Karpas-422 (cell line): Measurements from ENCODE around the gene CMKLR1. TPM values are rescaled to one million over a fixed set of nuclear protein-coding genes. Genes with fewer than 3 reads are reported as not detected.

ENCODE experiments used
- DNase-seq: peaks from one replicate; pipeline ENCODE4 v3.0.0-alpha.2; 2015
- H2AFZ ChIP-seq: fragments of 200-600 bp; sonication (generic); 2 replicates; pipeline ENCODE4 v1.6.1; 2014; ENCODE audit warnings: antibody characterized with exemption, low read length, mixed read lengths
- H3K27ac ChIP-seq: fragments of 200-600 bp; sonication (generic); 2 replicates; pipeline ENCODE4 v1.5.1; 2014; ENCODE audit warnings: mild to moderate bottlenecking, low read length, moderate library complexity
- H3K27me3 ChIP-seq: fragments of 200-600 bp; sonication (generic); 2 replicates; pipeline ENCODE4 v1.6.1; 2014; ENCODE audit warnings: low read length, mixed read lengths
- H3K36me3 ChIP-seq: fragments of 200-600 bp; sonication (generic); 2 replicates; pipeline ENCODE4 v1.6.1; 2014; ENCODE audit warnings: low read length, mixed read lengths; ENCODE audit not compliant: insufficient read depth
- H3K4me1 ChIP-seq: fragments of 200-600 bp; sonication (generic); 2 replicates; pipeline ENCODE4 v1.6.1; 2014; ENCODE audit warnings: mild to moderate bottlenecking, low read length, mixed read lengths
- H3K4me2 ChIP-seq: fragments of 200-600 bp; sonication (generic); 2 replicates; pipeline ENCODE4 v1.6.1; 2014; ENCODE audit warnings: low read length, low read depth, mild to moderate bottlenecking; ENCODE audit not compliant: poor library complexity, severe bottlenecking
- H3K4me3 ChIP-seq: fragments of 200-600 bp; sonication (generic); 2 replicates; pipeline ENCODE4 v1.5.1; 2014; ENCODE audit warnings: mild to moderate bottlenecking, antibody characterized with exemption, low read length, mixed read lengths
- H3K79me2 ChIP-seq: fragments of 200-600 bp; sonication (generic); 2 replicates; pipeline ENCODE4 v1.6.1; 2014; ENCODE audit warnings: mild to moderate bottlenecking, low read length, mixed read lengths
- H3K9ac ChIP-seq: fragments of 200-600 bp; sonication (generic); 2 replicates; pipeline ENCODE4 v1.6.0; 2014; ENCODE audit warnings: low read length
- H3K9me2 ChIP-seq: fragments of 200-600 bp; sonication (generic), shearing (Covaris generic); replicated peaks from 2 replicates; pipeline ENCODE4 v1.6.0; 2014; ENCODE audit warnings: mild to moderate bottlenecking, low read length, moderate library complexity; ENCODE audit not compliant: insufficient read depth
- H3K9me3 ChIP-seq: fragments of 300-700, 200-600 bp; sonication (generic); 2 replicates; pipeline ENCODE4 v1.6.1; 2014; ENCODE audit warnings: low read length, mixed read lengths
- H4K20me1 ChIP-seq: fragments of 200-600 bp; sonication (generic); 2 replicates; pipeline ENCODE4 v1.6.1; 2014; ENCODE audit warnings: mild to moderate bottlenecking, antibody characterized with exemption, low read length, low read depth; ENCODE audit not compliant: insufficient read depth
- total RNA-seq: library from RNA; depleted of rRNA; stranded (reverse); fragments of >200 nt; shearing (Covaris generic); gene quantifications from 2 replicates; pipeline ENCODE4 v1.2.3, GENCODE V29; 2014; ENCODE audit warnings: low replicate concordance

The CMKLR1 gene
- total RNA-seq, 1 experiment from 2014 or later, result not detected

GRCh38 chr12:108377260-108377659, 38.1 kb upstream of the CMKLR1 start:
- no peak for DNase-seq
- Histone ChIP-seq H3K4me3 (no peak overlapping the region), H3K9me3 (0 out of 2 replicates have a peak, but pooled peaks cover 6% of the 10 kb centered on the region), H4K20me1 (no peaks in the 10 kb centered on the region), H3K4me2 (no peak overlapping the region), H3K79me2 (no peaks in the 10 kb centered on the region), H3K27me3 (no peaks in the 10 kb centered on the region), H2AFZ (no peak overlapping the region), H3K4me1 (no peaks in the 10 kb centered on the region), H3K36me3 (no peaks in the 10 kb centered on the region), H3K27ac (no peak overlapping the region), H3K9me2 (no peaks in the 10 kb centered on the region), H3K9ac (no peak overlapping the region)

GRCh38 chr12:108375986-108376663, 37.0 kb upstream of the CMKLR1 start:
- H3K36me3 ChIP-seq, result no peaks in the 10 kb centered on the region
- H3K27me3 ChIP-seq, result no peaks in the 10 kb centered on the region
- no peak overlapping the region for H3K4me2 ChIP-seq
- H3K4me1 ChIP-seq, result no peaks in the 10 kb centered on the region
- no peak overlapping the region for H2AFZ ChIP-seq
- H3K4me3 ChIP-seq, result no peak overlapping the region
- H3K79me2 ChIP-seq, result no peaks in the 10 kb centered on the region
- H3K9ac ChIP-seq, result no peak overlapping the region
- no peaks in the 10 kb centered on the region for H3K9me2 ChIP-seq
- no peak overlapping the region for H3K27ac ChIP-seq
- H4K20me1 ChIP-seq, result no peaks in the 10 kb centered on the region
- H3K9me3 ChIP-seq, result 0 out of 2 replicates have a peak, but pooled peaks cover 6% of the 10 kb centered on the region
- no peak for DNase-seq

DNA sequence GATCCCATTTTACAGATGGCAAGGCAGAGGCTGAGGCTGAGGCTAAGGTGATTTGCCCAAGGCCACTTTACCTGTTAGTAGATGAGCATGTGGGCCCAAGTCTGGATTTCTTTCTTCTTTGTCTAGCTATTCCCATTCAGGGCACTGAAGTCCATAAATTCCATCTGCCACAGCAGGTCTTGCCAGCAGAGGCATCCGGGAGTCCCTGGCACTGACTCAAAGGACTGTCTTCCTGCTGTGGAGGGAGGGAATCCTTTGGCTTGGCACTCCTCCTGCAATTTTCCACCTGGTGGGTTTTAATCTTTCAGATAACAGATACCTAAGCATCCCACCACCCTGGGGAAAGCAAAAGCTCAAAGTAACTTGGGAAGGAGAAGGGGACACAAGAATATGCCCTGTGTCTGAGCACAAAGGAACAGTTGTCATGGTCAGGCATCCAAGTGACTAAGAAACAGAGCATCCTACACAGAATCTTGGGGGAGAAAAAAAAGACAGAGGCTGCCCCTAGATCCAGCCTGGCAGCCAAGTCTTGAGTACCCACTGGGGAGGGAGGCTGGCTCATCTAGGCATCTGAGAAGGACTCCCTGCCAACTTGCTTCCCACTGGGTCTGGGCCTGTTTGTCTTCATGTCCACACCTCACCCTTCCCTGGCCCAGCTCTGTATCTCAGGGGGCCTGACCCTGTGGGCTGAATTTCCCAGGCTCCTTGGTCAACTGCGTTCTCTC, 35.6 kb upstream of the CMKLR1 start:
- Histone ChIP-seq H3K79me2 (no peaks in the 10 kb centered on the region), H3K27ac (no peak overlapping the region), H3K27me3 (no peaks in the 10 kb centered on the region), H3K9me2 (no peaks in the 10 kb centered on the region), H2AFZ (no peak overlapping the region), H3K4me3 (no peak overlapping the region), H3K4me1 (no peaks in the 10 kb centered on the region), H3K9ac (no peak overlapping the region), H3K4me2 (no peak overlapping the region), H3K36me3 (no peaks in the 10 kb centered on the region), H4K20me1 (no peaks in the 10 kb centered on the region), H3K9me3 (0 out of 2 replicates have a peak, but pooled peaks cover 6% of the 10 kb centered on the region)
- DNase-seq, result no peak

DNA sequence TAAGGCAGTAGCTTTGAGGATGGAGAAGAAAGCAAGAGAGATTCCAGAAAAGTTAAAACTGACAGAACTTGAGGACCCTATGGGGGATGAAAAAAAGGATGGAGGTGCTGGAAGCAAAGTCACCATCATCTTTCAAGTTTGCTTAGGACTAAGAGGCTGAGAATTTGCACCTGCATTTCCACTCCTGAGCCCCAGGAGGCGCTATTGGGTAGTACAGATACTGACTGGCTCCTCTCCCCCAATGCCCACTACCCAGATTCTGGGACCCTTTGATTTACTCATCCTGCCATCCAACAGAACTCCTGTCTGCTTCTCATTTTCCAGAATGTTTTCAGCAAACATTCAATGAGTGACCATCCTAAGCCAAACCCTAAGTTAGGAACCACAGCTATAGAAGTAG, 34.0 kb upstream of the CMKLR1 start:
- no peak overlapping the region for H3K27ac ChIP-seq
- 0 out of 2 replicates have a peak, but pooled peaks cover 6% of the 10 kb centered on the region for H3K9me3 ChIP-seq
- no peaks in the 10 kb centered on the region for H3K4me1 ChIP-seq
- H3K36me3 ChIP-seq, result no peaks in the 10 kb centered on the region
- no peak overlapping the region for H3K4me3 ChIP-seq
- no peaks in the 10 kb centered on the region for H3K79me2 ChIP-seq
- H2AFZ ChIP-seq, result no peak overlapping the region
- no peaks in the 10 kb centered on the region for H3K27me3 ChIP-seq
- no peak for DNase-seq
- no peak overlapping the region for H3K9ac ChIP-seq
- H4K20me1 ChIP-seq, result no peaks in the 10 kb centered on the region
- no peaks in the 10 kb centered on the region for H3K9me2 ChIP-seq
- no peak overlapping the region for H3K4me2 ChIP-seq

- no peaks in the 10 kb centered on the region for H3K27me3 ChIP-seq
- no peaks in the 10 kb centered on the region for H4K20me1 ChIP-seq
- H3K4me1 ChIP-seq, result no peaks in the 10 kb centered on the region
- no peaks in the 10 kb centered on the region for H3K9me2 ChIP-seq
- no peaks in the 10 kb centered on the region for H3K79me2 ChIP-seq
- no peak overlapping the region for H3K27ac ChIP-seq
- H3K4me2 ChIP-seq, result no peak overlapping the region
- H3K9ac ChIP-seq, result no peak overlapping the region
- no peak overlapping the region for H2AFZ ChIP-seq
- H3K9me3 ChIP-seq, result 0 out of 2 replicates have a peak, but pooled peaks cover 6% of the 10 kb centered on the region
- DNase-seq, result no peak
- H3K4me3 ChIP-seq, result no peak overlapping the region
- H3K36me3 ChIP-seq, result no peaks in the 10 kb centered on the region
These were observed 32.8 kb upstream of the CMKLR1 start for GRCh38 chr12:108371801-108372344.

DNA sequence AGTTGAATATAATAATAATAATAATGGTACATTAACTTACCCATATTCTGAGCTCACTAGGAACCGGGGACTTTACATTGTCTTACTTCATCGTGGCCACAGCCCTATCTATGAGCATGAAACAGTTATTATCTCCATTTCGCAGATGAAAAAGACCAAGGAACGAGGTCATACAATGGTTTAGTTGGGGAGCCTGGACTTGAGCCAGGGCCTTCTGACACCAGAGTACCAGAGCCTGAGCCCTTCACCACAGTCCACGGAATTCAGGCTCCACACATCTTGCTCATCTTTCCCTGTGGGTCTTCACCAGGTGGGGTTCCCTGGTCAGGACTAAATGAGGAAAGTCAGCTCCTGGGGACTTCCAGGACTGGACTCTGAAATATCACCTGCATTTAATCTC, 31.3 kb upstream of the CMKLR1 start:
- no peaks in the 10 kb centered on the region for H4K20me1 ChIP-seq

GRCh38 chr12:108369736-108370396, 30.8 kb upstream of the CMKLR1 start:
- Histone ChIP-seq H3K9me2 (no peaks in the 10 kb centered on the region), H3K27ac (no peak overlapping the region), H3K4me3 (no peak overlapping the region), H4K20me1 (no peaks in the 10 kb centered on the region), H3K4me2 (no peak overlapping the region), H3K27me3 (no peaks in the 10 kb centered on the region), H3K4me1 (no peaks in the 10 kb centered on the region), H2AFZ (no peak overlapping the region), H3K79me2 (no peaks in the 10 kb centered on the region), H3K9ac (no peak overlapping the region), H3K9me3 (0 out of 2 replicates have a peak, but pooled peaks cover 6% of the 10 kb centered on the region), H3K36me3 (no peaks in the 10 kb centered on the region)
- no peak for DNase-seq

More for the DNA sequence above, 31.3 kb upstream of the CMKLR1 start:
- no peaks in the 10 kb centered on the region for H3K9me2 ChIP-seq
- no peaks in the 10 kb centered on the region for H3K79me2 ChIP-seq
- H2AFZ ChIP-seq, result no peak overlapping the region
- no peak for DNase-seq
- no peaks in the 10 kb centered on the region for H3K36me3 ChIP-seq
- no peaks in the 10 kb centered on the region for H3K27me3 ChIP-seq
- H3K4me3 ChIP-seq, result no peak overlapping the region
- no peaks in the 10 kb centered on the region for H3K4me1 ChIP-seq
- H3K9me3 ChIP-seq, result 0 out of 2 replicates have a peak, but pooled peaks cover 6% of the 10 kb centered on the region
- H3K4me2 ChIP-seq, result no peak overlapping the region
- H3K9ac ChIP-seq, result no peak overlapping the region
- H3K27ac ChIP-seq, result no peak overlapping the region

- Histone ChIP-seq H3K9me3 (0 out of 2 replicates have a peak, but pooled peaks cover under 1% of the 10 kb centered on the region), H3K27me3 (no peaks in the 10 kb centered on the region), H2AFZ (no peak overlapping the region), H4K20me1 (no peaks in the 10 kb centered on the region), H3K4me2 (no peak overlapping the region), H3K79me2 (no peaks in the 10 kb centered on the region), H3K9me2 (no peaks in the 10 kb centered on the region), H3K36me3 (no peaks in the 10 kb centered on the region), H3K4me1 (no peaks in the 10 kb centered on the region), H3K9ac (no peak overlapping the region), H3K4me3 (no peak overlapping the region), H3K27ac (no peak overlapping the region)
- no peak for DNase-seq
These were observed 29.0 kb upstream of the CMKLR1 start for GRCh38 chr12:108368089-108368488.
